ENCODE data around the gene PLOD3. TPM values are rescaled to one million over a fixed set of nuclear protein-coding genes. Genes with fewer than 3 reads are reported as not detected.

The PLOD3 gene
- total and polyA plus RNA-seq, 4 experiments from 2014 or later = 24.6 to 72.4 (median 47.2) TPM

DNA sequence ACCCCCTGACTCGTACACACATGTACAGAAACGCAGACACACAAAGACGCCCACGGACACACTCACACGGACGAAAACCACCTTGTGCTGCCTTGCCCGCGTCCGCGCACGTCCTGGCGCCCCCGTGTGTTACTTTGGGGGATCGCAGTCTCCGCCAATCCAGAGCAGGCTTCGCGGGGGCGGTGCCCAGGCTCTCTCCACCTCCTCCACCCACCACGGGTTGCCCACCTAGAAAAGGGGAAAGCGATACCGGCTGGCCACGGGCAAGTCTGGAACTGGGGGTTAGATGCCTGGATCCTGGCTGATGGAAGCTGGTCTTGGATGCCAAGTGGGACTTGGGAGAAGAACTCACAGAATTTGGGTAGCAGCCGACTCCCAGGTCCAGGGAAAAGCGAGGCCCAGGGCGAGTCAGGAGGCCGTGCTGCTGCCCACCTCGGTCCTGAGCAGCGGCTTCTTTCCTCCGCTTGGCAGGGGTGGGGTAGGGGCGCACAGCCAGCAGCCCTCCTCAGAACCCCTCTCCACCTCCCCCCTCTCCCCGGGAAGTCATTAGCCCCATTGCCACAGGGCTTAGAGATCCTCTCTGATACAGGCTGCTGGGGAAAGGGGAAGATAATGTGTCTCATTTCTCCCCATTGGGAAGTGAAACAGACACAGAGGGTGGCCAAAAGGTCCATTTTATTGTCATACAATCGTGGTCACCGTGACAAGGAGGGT lies 47.4 kb downstream of the PLOD3 start:
- Mint-ChIP-seq H3K4me3 (peak overlapping the region in 7 of 8 donors; percentile 1 to 79 (median 64)), H3K36me3 (peaks cover 0 to 2% of the 10 kb centered on the region in 2 donors), H3K27me3 (peaks cover 61 to 72% of the 10 kb centered on the region in 2 donors), H3K4me1 (peaks cover 40 to 81% (median 61%) of the 10 kb centered on the region in 4 donors), H3K27ac (peak overlapping the region in 5 of 7 donors; percentile 7 to 77 (median 36)), H3K9me3 (peaks cover 0 to 6% (median 0%) of the 10 kb centered on the region in 8 donors)
- Histone ChIP-seq H3K4me3 (ENCODE audit: low read length in 2 of 2) (no peak overlapping the region), H3K27ac (ENCODE audit: low read depth, low read length) (no peak overlapping the region), H3K36me3 (ENCODE audit: insufficient read depth, low read length) (no peaks in the 10 kb centered on the region), H3K27me3 (ENCODE audit: insufficient read depth, low read length) (peaks cover 88% of the 10 kb centered on the region), H3K9me3 (ENCODE audit: control insufficient read depth in 1 of 2, low read length in 2 of 2) (no peaks in the 10 kb centered on the region), H3K4me1 (ENCODE audit: insufficient read depth, low read length) (peaks cover 75% of the 10 kb centered on the region)
- intact Hi-C loops (cut with micrococcal nuclease) = loop anchor here (1.0 to 10.0 kb wide), 3 partner anchors 26 to 283 kb away; partner anchors contain the start of genes PLOD3, UFSP1 and ZNHIT1
- ChIA-PET POLR2A (ENCODE audit: partially characterized antibody) (interaction anchor here (1.3 kb wide), 1 partner anchor 26 kb away, joined by 7 read pairs; no protein-coding TSS in a partner anchor), CTCF (ENCODE audit: partially characterized antibody) (interaction anchor here (0.8 to 3.0 kb wide), 9 partner anchors 12 to 113 kb away, joined by 3 to 44 read pairs (median 6); partner anchors contain the start of gene AP1S1)
- peak; percentile 70 to 80 (median 75) for DNase-seq

DNA sequence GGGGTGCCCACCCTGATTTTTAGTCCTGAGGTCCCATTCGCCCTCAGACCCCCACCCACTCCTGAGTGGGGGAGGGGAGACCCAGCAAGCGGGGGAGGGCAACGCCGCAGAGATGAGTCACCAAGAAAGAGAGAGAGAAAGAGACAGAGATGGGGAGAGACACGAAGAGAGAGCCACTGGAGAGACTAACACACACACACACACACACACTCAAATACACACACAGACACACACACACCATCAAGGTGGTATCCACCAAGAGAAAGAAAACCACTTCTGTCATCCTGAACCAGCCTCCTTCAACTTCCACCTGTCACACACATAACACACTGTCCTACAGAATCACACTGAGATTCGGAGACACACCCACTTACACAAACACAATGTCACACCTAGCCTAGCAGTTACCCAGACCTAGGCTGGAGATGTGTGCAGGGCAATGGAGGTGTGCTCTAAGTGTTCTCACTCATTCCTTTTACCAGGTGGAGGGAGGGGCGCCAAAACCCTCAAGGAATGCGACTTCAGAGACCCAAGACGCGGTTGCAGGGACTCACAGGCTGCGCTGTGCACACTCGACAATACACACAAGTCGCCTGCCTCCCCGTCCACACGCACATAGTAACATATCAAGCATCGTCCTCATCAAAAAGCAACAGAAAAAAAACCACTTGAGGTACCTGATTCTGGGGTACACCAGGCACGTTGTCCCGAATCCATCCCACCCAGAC lies 48.1 kb downstream of the PLOD3 start:
- Histone ChIP-seq H3K9me3 (ENCODE audit: control insufficient read depth in 1 of 2, low read length in 2 of 2) (no peaks in the 10 kb centered on the region), H3K4me1 (ENCODE audit: insufficient read depth, low read length) (peaks cover 81% of the 10 kb centered on the region), H3K27me3 (ENCODE audit: insufficient read depth, low read length) (peaks cover 89% of the 10 kb centered on the region), H3K4me3 (ENCODE audit: low read length in 2 of 2) (no peak overlapping the region), H3K36me3 (ENCODE audit: insufficient read depth, low read length) (no peaks in the 10 kb centered on the region), H3K27ac (ENCODE audit: low read depth, low read length) (no peak overlapping the region)
- H3K4me3 Mint-ChIP-seq = peak overlapping the region in 5 of 8 donors; percentile 23 to 79 (median 64)
- ChIA-PET POLR2A (ENCODE audit: partially characterized antibody) (no interaction called here), CTCF (ENCODE audit: partially characterized antibody) (interaction anchor here (1.3 to 3.0 kb wide), 5 partner anchors 13 to 25 kb away, joined by 4 to 44 read pairs (median 6); no protein-coding TSS in a partner anchor)
- H3K9me3 Mint-ChIP-seq = peaks cover 0 to 6% (median 0%) of the 10 kb centered on the region in 8 donors
- DNase-seq = no peak
- peaks cover 0 to 2% of the 10 kb centered on the region in 2 donors for H3K36me3 Mint-ChIP-seq
- H3K4me1 Mint-ChIP-seq = peaks cover 40 to 79% (median 62%) of the 10 kb centered on the region in 4 donors
- intact Hi-C loops (cut with micrococcal nuclease) = loop anchor here (1.0 to 10.0 kb wide), 3 partner anchors 25 to 282 kb away; partner anchors contain the start of genes PLOD3, UFSP1 and ZNHIT1
- peaks cover 59 to 68% of the 10 kb centered on the region in 2 donors for H3K27me3 Mint-ChIP-seq
- peak overlapping the region in 5 of 7 donors; percentile 7 to 77 (median 50) for H3K27ac Mint-ChIP-seq

DNA sequence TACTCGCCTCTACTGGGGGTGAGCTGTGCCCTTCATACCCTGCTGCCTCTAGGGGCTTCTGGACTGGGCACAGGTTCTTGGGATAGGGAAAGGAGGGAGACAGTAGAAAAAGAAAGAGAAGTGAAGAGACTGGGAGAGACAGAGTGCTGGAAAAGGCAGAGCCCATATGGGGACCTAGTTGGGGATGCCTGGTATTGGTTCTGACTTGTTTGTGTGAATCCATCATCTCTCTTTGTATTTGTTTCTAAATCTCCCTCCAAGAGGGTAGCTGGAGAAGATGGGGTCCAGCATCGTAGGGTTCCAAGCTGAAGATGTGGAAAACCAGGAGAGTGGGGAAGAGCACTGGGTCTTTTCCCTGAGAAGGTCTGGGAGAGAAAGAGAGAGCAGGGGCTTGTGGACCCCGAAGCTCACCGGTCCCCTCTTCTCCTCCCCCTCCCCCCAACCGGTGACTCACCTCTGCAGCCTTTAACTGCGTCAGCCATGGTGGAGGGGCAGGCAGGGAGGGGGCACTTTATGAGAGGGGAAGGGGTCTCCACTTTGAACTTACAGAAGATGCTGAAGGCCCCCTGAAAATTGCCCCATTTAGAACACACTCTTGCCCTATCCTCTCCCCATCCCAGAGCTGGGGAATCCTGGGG lies 48.9 kb downstream of the PLOD3 start:
- Histone ChIP-seq H3K4me1 (ENCODE audit: insufficient read depth, low read length) (peaks cover 79% of the 10 kb centered on the region), H3K27me3 (ENCODE audit: insufficient read depth, low read length) (peaks cover 84% of the 10 kb centered on the region), H3K36me3 (ENCODE audit: insufficient read depth, low read length) (no peaks in the 10 kb centered on the region), H3K4me3 (ENCODE audit: low read length in 2 of 2) (no peak overlapping the region), H3K27ac (ENCODE audit: low read depth, low read length) (no peak overlapping the region), H3K9me3 (ENCODE audit: control insufficient read depth in 1 of 2, low read length in 2 of 2) (no peaks in the 10 kb centered on the region)
- peak overlapping the region in 4 of 8 donors; percentile 2 to 55 (median 18) for H3K4me3 Mint-ChIP-seq
- intact Hi-C loops (cut with micrococcal nuclease) = loop anchor here (1.0 to 10.0 kb wide), 3 partner anchors 24 to 281 kb away; partner anchors contain the start of genes PLOD3, UFSP1 and ZNHIT1
- peak overlapping the region in 2 of 7 donors; percentile 26 to 77 for H3K27ac Mint-ChIP-seq
- H3K4me1 Mint-ChIP-seq = peaks cover 36 to 72% (median 56%) of the 10 kb centered on the region in 4 donors
- DNase-seq = no peak
- peaks cover 54 to 63% of the 10 kb centered on the region in 2 donors for H3K27me3 Mint-ChIP-seq
- peaks cover 0 to 4% (median 0%) of the 10 kb centered on the region in 8 donors for H3K9me3 Mint-ChIP-seq
- ChIA-PET CTCF (ENCODE audit: partially characterized antibody) (interaction anchor here (1.2 to 1.8 kb wide), 4 partner anchors 12 to 75 kb away, joined by 3 to 29 read pairs (median 5); no protein-coding TSS in a partner anchor), POLR2A (ENCODE audit: partially characterized antibody) (interaction anchor here (0.5 kb wide), 1 partner anchor 74 kb away, joined by 4 read pairs; no protein-coding TSS in a partner anchor)
- peaks cover 0 to 2% of the 10 kb centered on the region in 2 donors for H3K36me3 Mint-ChIP-seq

DNA sequence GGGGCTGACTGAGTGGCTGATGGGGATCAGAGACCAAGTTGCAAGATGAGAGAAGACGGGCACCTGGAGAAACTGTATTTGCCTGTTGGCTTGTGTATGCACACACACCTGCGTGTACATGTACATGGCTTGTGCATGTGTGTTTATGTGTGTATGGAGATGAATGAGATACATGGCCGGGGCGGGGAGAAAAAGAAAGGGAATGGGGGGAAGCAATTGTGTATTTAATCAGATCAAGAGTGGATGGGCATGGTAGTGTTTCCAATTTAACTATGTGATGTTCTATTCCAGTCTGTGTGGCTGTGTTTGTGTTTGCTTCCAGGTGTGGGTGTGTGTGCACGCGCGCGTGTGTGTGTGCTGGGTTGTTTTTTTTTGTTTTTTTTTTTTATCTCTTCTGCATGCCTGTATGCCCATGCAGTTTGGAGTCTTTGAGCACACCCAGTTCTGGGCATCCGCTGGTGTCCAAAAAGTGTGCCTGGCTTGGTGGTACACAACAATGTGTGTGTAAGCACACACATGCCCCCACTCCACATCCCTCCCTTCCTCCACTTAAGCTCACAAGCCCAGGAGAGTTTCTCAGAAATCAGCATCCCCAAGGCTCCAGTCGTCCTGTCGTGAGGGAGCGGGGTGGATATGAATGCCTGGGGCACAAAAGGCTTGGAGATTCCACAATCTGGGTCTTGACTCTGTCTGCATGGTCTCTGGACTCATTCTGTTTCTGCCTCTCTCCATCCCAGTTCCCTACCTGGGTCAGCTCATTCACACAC lies 49.6 kb downstream of the PLOD3 start:
- peaks cover 73% of the 10 kb centered on the region for H3K4me1 ChIP-seq (ENCODE audit: insufficient read depth, low read length)
- H3K4me3 ChIP-seq (ENCODE audit: low read length in 2 of 2) = no peak overlapping the region
- Mint-ChIP-seq H3K9me3 (peaks cover 0 to 4% (median 0%) of the 10 kb centered on the region in 8 donors), H3K36me3 (peaks cover 0 to 2% of the 10 kb centered on the region in 2 donors), H3K4me1 (peaks cover 35 to 68% (median 52%) of the 10 kb centered on the region in 4 donors), H3K27me3 (peaks cover 54 to 59% of the 10 kb centered on the region in 2 donors), H3K4me3 (peak overlapping the region in 2 of 8 donors; percentile 2 to 32), H3K27ac (peak overlapping the region in 1 of 7 donors; percentile 77)
- H3K9me3 ChIP-seq (ENCODE audit: control insufficient read depth in 1 of 2, low read length in 2 of 2) = no peaks in the 10 kb centered on the region
- no peak overlapping the region for H3K27ac ChIP-seq (ENCODE audit: low read depth, low read length)
- POLR2A ChIA-PET (ENCODE audit: partially characterized antibody) = interaction anchor here (0.5 to 1.6 kb wide), 2 partner anchors 13 to 74 kb away, joined by 3 to 4 read pairs; no protein-coding TSS in a partner anchor
- no peaks in the 10 kb centered on the region for H3K36me3 ChIP-seq (ENCODE audit: insufficient read depth, low read length)
- intact Hi-C loops (cut with micrococcal nuclease) = loop anchor here (5.0 to 10.0 kb wide), 2 partner anchors 47 to 281 kb away; partner anchors contain the start of genes PLOD3, UFSP1 and ZNHIT1
- no peak for DNase-seq
- CTCF ChIA-PET (ENCODE audit: partially characterized antibody) = interaction anchor here (1.2 to 1.8 kb wide), 4 partner anchors 11 to 76 kb away, joined by 3 to 29 read pairs (median 5); no protein-coding TSS in a partner anchor
- peaks cover 77% of the 10 kb centered on the region for H3K27me3 ChIP-seq (ENCODE audit: insufficient read depth, low read length)

DNA sequence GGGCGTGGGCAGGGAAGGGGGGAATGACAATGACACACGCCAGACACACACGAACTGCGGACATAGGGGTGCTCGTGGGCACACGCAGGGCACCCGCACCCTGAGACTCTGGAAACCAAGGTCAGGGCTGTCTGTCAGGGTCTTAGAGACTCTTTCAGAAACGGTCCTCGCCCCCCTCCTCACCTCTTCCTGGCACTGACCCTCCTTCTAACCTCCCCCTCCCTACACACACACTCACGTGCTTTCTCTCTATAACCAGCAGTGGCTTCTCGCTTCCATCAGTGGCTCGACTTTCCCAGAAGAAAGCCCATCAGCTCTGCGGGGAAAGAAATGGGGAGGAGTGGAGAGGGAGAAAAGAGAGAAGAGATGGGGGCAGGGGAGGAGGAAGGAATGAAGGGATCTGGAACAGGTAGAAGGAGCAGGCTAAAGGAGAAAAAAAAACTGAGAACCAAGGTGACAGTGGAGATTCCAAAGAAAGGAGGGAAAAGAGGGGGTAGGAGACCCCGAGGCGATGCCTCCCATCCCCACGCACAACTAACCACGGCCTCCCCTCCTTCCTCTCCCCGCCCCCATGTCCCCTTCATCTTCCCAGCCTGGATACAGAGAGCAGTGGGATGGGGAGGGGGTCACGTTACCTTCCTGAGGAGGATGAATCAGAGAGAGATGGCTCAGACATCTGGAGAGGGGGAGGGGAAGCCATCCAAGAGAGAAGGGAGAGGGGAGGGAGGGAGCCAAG lies 50.3 kb downstream of the PLOD3 start:
- no peak overlapping the region for H3K4me3 Mint-ChIP-seq
- H3K27me3 ChIP-seq (ENCODE audit: insufficient read depth, low read length) = peaks cover 74% of the 10 kb centered on the region
- POLR2A ChIA-PET (ENCODE audit: partially characterized antibody) = interaction anchor here (1.6 kb wide), 1 partner anchor 12 kb away, joined by 3 read pairs; no protein-coding TSS in a partner anchor
- CTCF ChIA-PET (ENCODE audit: partially characterized antibody) = interaction anchor here (3.2 kb wide), 1 partner anchor 23 kb away, joined by 25 read pairs; no protein-coding TSS in a partner anchor
- no peak overlapping the region for H3K27ac ChIP-seq (ENCODE audit: low read depth, low read length)
- no peak for DNase-seq
- peaks cover 71% of the 10 kb centered on the region for H3K4me1 ChIP-seq (ENCODE audit: insufficient read depth, low read length)
- intact Hi-C loops (cut with micrococcal nuclease) = loop anchor here (5.0 to 10.0 kb wide), 2 partner anchors 48 to 280 kb away; partner anchors contain the start of genes PLOD3, UFSP1 and ZNHIT1
- peaks cover 54 to 59% of the 10 kb centered on the region in 2 donors for H3K27me3 Mint-ChIP-seq
- peak overlapping the region in 2 of 7 donors; percentile 22 to 88 for H3K27ac Mint-ChIP-seq
- H3K4me1 Mint-ChIP-seq = peaks cover 35 to 65% (median 52%) of the 10 kb centered on the region in 4 donors
- H3K4me3 ChIP-seq (ENCODE audit: low read length in 2 of 2) = no peak overlapping the region
- H3K9me3 Mint-ChIP-seq = peaks cover 0 to 4% (median 0%) of the 10 kb centered on the region in 8 donors
- no peaks in the 10 kb centered on the region for H3K9me3 ChIP-seq (ENCODE audit: control insufficient read depth in 1 of 2, low read length in 2 of 2)
- peaks cover 0 to 2% of the 10 kb centered on the region in 2 donors for H3K36me3 Mint-ChIP-seq
- no peaks in the 10 kb centered on the region for H3K36me3 ChIP-seq (ENCODE audit: insufficient read depth, low read length)
